Spleen (tissue), 11 donors: ENCODE results near the gene FOXD2. TPM values are rescaled to one million over a fixed set of nuclear protein-coding genes. Genes with fewer than 3 reads are reported as not detected.

Source experiments
- DNase-seq: peaks from one replicate; pipeline ENCODE4 v3.0.0-alpha.2; 2020
- H3K27ac ChIP-seq, 8 donors: fragments of 200-600 bp; sonication (generic) in 7 of 8; 1 replicate in 4 of 8; 2 replicates in 4 of 8; pipeline versions ENCODE4 v1.5.0 to v1.8.0; 2016 to 2021; ENCODE audit warnings: inconsistent platforms in 4 of 8, mild to moderate bottlenecking in 4 of 8, moderate library complexity in 1 of 8
- H3K27me3 ChIP-seq, 7 donors: fragments of 200-600 bp; sonication (generic) in 6 of 7; replicated peaks in 1 of 7; 1 replicate in 4 of 7; 2 replicates in 3 of 7; pipeline versions ENCODE4 v1.5.0 to v1.8.0; 2016 to 2021; ENCODE audit warnings: inconsistent platforms in 3 of 7, mild to moderate bottlenecking in 1 of 7
- H3K36me3 ChIP-seq, 6 donors: fragments of 200-600 bp; sonication (generic) in 5 of 6; 1 replicate in 4 of 6; 2 replicates in 2 of 6; pipeline versions ENCODE4 v1.5.0 to v1.8.0; 2016 to 2021; ENCODE audit warnings: inconsistent platforms in 2 of 6
- H3K4me1 ChIP-seq, 6 donors: fragments of 200-600 bp; sonication (generic) in 5 of 6; 1 replicate in 3 of 6; 2 replicates in 3 of 6; pipeline versions ENCODE4 v1.5.0 to v1.8.0; 2016 to 2021; ENCODE audit warnings: inconsistent platforms in 3 of 6
- H3K4me3 ChIP-seq, 8 donors: fragments of 200-600 bp; sonication (generic) in 7 of 8; 1 replicate in 4 of 8; 2 replicates in 4 of 8; pipeline versions ENCODE4 v1.5.0 to v1.8.0; 2016 to 2021; ENCODE audit warnings: inconsistent platforms in 4 of 8, mild to moderate bottlenecking in 4 of 8, moderate library complexity in 2 of 8
- H3K9me3 ChIP-seq, 8 donors: fragments of 200-600 bp; sonication (generic) in 7 of 8; 1 replicate in 4 of 8; 2 replicates in 4 of 8; pipeline versions ENCODE4 v1.5.0 to v1.8.0; 2016 to 2021; ENCODE audit warnings: inconsistent platforms in 4 of 8
- CTCF ChIP-seq, 11 experiments: fragments of 200-600 bp in 7 of 11; fragments of 450-650 bp in 4 of 11; sonication (generic) in 4 of 11; IDR thresholded peaks in 8 of 11; conservative IDR thresholded peaks in 3 of 11; 1 replicate in 7 of 11; 2 replicates in 4 of 11; pipeline versions ENCODE4 v1.4.0 to v1.8.0; 2016 to 2021; ENCODE audit warnings: antibody characterized with exemption in 11 of 11, inconsistent platforms in 4 of 11, mild to moderate bottlenecking in 1 of 11
- POLR2A ChIP-seq, 3 donors: fragments of 450-650 bp; IDR thresholded peaks; one replicate each; pipeline ENCODE4 v1.5.1; 2017; ENCODE audit warnings: antibody characterized with exemption in 3 of 3, mild to moderate bottlenecking in 1 of 3
- POLR2AphosphoS5 ChIP-seq, 3 donors: sonication (generic); formaldehyde crosslinking; IDR thresholded peaks; one replicate each; pipeline ENCODE4 v1.5.1; 2017; ENCODE audit warnings: antibody characterized with exemption in 3 of 3
- WGBS, 5 donors: extraction: QIAGEN DNeasy Blood & Tissue Kit in 3 of 5; methylation state at CpG; one replicate each; pipeline versions ENCODE4 v1.1.5 to v1.1.7; 2013 to 2018; 5-methylcytosine and 5-hydroxymethylcytosine counted together
- intact Hi-C: fragments of 100-400 bp; cut with DNase I; formaldehyde crosslinking; loops from one replicate; pipeline ENCODE4 v1.15.0; 2023; ENCODE audit warnings: low total_unique reads
- polyA plus RNA-seq, 3 donors: library from polyadenylated mRNA; stranded (reverse); fragments of 200-250 nt; gene quantifications; one replicate each; pipeline ENCODE4 v1.2.1, GENCODE V29; 2013
- total RNA-seq, 7 donors: library from RNA; depleted of rRNA in 3 of 7; stranded (reverse); fragments of >200 nt in 3 of 7; fragmentation: NEBNext Ultra II Directional in 4 of 7; extraction: Animal tissue kit (Norgen Biotek cat#: 25700) in 4 of 7; gene quantifications; one replicate each; pipeline versions ENCODE4 v1.1.0 to v1.2.1, GENCODE V29; 2016 to 2021
- donor health status: healthy with polysubstance abuse.
- donor health status: DM: no; HTN: no; CAD: no; lungs with moderate emphysema.
- donor health status: DM: no; HTN: no; CAD: no.
- donor health status: Bipolar disorder and iron deficiency.
- donor health status: healthy.
- donor health status: DM: no; HTN: no; CAD: no.
- donor health status: DM: yes; HTN: yes; CAD: no.

FOXD2 gene
- total and polyA plus RNA-seq, 10 donors: 0.09 to 1.7 (median 0.61) TPM

DNA sequence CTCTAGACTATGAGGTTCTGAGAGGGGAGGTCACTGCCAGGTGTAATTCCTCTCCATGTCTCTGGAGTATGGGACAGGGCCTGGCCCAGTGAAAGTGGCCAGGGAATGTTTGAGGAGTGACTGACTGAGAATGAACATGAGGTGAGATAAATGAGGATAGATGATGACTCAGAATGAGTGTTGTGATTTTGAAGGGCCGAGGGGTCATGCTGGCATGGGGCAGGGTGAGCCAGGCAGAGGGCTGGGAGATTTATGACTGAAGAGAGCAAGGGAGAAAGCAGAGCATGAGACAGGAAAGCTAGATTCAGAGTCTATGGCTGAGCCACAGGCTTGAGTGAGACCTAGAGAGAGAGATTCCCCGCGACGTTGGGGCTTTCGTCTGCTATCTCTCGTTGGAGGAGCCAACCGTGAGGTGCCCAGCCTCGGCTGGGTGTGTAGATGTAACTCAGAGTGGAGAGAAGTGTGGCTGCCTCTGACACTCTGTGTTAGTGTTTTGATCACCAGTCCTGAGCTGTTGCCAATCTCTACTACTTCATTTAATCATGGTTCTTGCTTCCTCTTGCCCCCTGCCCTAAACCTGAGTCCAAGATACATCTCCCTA lies 50.1 kb downstream of the FOXD2 start:
- Histone ChIP-seq H3K27ac (no peak overlapping the region), H3K4me3 (no peak overlapping the region), H3K36me3 (no peaks in the 10 kb centered on the region), H3K27me3 (peaks cover 0 to 24% (median 0%) of the 10 kb centered on the region in 7 donors), H3K4me1 (no peaks in the 10 kb centered on the region), H3K9me3 (no peaks in the 10 kb centered on the region)
- intact Hi-C loops: no loop called here
- DNase-seq: no peak
- 74 to 93% (median 87%) methylated on average over 8 of the region's 8 CpGs for WGBS, 5 donors
- no peak for TF ChIP-seq CTCF (IDR thresholded peaks at IDR 0.05 in 8 of 11, conservative IDR thresholded peaks at IDR 0.05 in 3 of 11)
- no peak for TF ChIP-seq POLR2AphosphoS5 (IDR thresholded peaks at IDR 0.05)
- TF ChIP-seq POLR2A (IDR thresholded peaks at IDR 0.05): no peak

Other genes starting within 250 kb of the FOXD2 start
- 10 to 100 TPM in 1 of 7 donors, 1 to 10 TPM in 5, under 1 TPM in 1; 0.76 to 11.0 (median 4.0) TPM for gene PDZK1IP1, start 248.0 kb upstream of the FOXD2 start, total RNA-seq
- 1 to 10 TPM in 1 of 3 donors, under 1 TPM in 2; 0.22 to 8.3 (median 0.41) TPM for gene PDZK1IP1, start 248.0 kb upstream of the FOXD2 start, polyA plus RNA-seq
- 10 to 100 TPM; 12.9 to 24.5 (median 16.0) TPM for gene TAL1, start 205.8 kb upstream of the FOXD2 start, total RNA-seq
- gene TAL1, start 205.8 kb upstream of the FOXD2 start, polyA plus RNA-seq: 10 to 100 TPM in 1 of 3 donors, 1 to 10 TPM in 2; 2.9 to 12.1 (median 4.4) TPM
- gene STIL, start 123.9 kb upstream of the FOXD2 start, total RNA-seq: 1 to 10 TPM; 2.0 to 8.1 (median 3.9) TPM
- 1 to 10 TPM in 2 of 3 donors, under 1 TPM in 1; 0.54 to 1.2 (median 1.1) TPM for gene STIL, start 123.9 kb upstream of the FOXD2 start, polyA plus RNA-seq
- 100 to 1,000 TPM in 1 of 7 donors, 10 to 100 TPM in 6; 75.7 to 101 (median 95.2) TPM for gene CMPK1, start 104.3 kb upstream of the FOXD2 start, total RNA-seq
- 10 to 100 TPM; 69.8 to 81.1 (median 73.4) TPM for gene CMPK1, start 104.3 kb upstream of the FOXD2 start, polyA plus RNA-seq
- gene FOXE3, start 21.8 kb upstream of the FOXD2 start, total RNA-seq: not detected
- gene FOXE3, start 21.8 kb upstream of the FOXD2 start, polyA plus RNA-seq: not detected